ENCODE measurements around the gene IRF5. TPM values are rescaled to one million over a fixed set of nuclear protein-coding genes. Genes with fewer than 3 reads are reported as not detected.

IRF5 gene
- total RNA-seq, 1 experiment from 2014 or later, result 16.5 TPM

DNA sequence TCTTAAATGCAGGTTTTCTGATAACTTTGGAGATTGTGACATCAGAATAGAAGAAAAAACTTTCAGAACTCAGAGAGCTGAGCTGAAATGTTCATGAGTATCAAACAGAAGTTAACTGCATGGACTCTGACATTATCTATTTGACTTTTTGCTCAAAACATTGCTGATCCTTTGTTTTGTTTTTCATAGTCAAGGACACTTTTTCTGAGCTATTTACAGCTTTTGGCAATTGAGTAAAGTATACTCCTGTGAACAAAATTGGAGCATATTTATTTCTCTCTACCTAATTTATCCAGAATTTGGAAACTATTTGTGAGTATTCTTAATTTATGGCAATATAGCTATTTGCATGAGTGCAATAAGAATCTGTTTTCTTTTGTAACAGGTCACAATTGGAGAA is 38.3 kb upstream of the IRF5 start:
- no TSS peak for BruUV-seq (replicated peaks)
- H3K36me3 ChIP-seq (ENCODE audit: control insufficient read depth in 1 of 2, insufficient read depth in 2 of 2, low read length in 2 of 2), result no peaks in the 10 kb centered on the region
- ATAC-seq, result no peak
- no peaks in the 10 kb centered on the region for H4K20me1 ChIP-seq (ENCODE audit: insufficient read depth)
- TF ChIP-seq, protein P1, sequence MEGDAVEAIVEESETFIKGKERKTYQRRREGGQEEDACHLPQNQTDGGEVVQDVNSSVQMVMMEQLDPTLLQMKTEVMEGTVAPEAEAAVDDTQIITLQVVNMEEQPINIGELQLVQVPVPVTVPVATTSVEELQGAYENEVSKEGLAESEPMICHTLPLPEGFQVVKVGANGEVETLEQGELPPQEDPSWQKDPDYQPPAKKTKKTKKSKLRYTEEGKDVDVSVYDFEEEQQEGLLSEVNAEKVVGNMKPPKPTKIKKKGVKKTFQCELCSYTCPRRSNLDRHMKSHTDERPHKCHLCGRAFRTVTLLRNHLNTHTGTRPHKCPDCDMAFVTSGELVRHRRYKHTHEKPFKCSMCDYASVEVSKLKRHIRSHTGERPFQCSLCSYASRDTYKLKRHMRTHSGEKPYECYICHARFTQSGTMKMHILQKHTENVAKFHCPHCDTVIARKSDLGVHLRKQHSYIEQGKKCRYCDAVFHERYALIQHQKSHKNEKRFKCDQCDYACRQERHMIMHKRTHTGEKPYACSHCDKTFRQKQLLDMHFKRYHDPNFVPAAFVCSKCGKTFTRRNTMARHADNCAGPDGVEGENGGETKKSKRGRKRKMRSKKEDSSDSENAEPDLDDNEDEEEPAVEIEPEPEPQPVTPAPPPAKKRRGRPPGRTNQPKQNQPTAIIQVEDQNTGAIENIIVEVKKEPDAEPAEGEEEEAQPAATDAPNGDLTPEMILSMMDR (IDR thresholded peaks at IDR 0.05 in 2 of 3, conservative IDR thresholded peaks at IDR 0.05 in 1 of 3; ENCODE audit: borderline replicate concordance in 1 of 3, insufficient read depth in 1 of 3, low read depth in 2 of 3, low read length in 2 of 3), result no peak
- no peak for TF ChIP-seq FOSL1 (IDR thresholded peaks at IDR 0.05; ENCODE audit: low read depth)
- TF ChIP-seq SIN3A (IDR thresholded peaks at IDR 0.05; ENCODE audit: low read depth), result no peak
- no peak for TF ChIP-seq CBX3 (IDR thresholded peaks at IDR 0.05; ENCODE audit: low read depth)
- no peak overlapping the region for H2AFZ ChIP-seq (ENCODE audit: low read depth, low read length, poor library complexity, severe bottlenecking)
- DNase-seq (ENCODE audit: low read depth, low spot score), result no peak
- H3K27ac ChIP-seq (ENCODE audit: low read depth, low read length), result no peak overlapping the region
- H3K79me2 ChIP-seq (ENCODE audit: insufficient read depth, low read length), result no peaks in the 10 kb centered on the region
- no peaks in the 10 kb centered on the region for H3K9me2 ChIP-seq (ENCODE audit: insufficient read depth)
- no peak overlapping the region for H3K9ac ChIP-seq (ENCODE audit: low read length)
- H3K4me3 ChIP-seq (replicated peaks in 1 of 2; ENCODE audit: low read depth in 1 of 2, low read length in 2 of 2), result no peak overlapping the region
- POLR2A ChIA-PET, result no interaction called here
- peaks cover 7 to 36% of the 10 kb centered on the region in 2 experiments for H3K4me1 ChIP-seq (ENCODE audit: control insufficient read depth in 1 of 2, insufficient read depth in 2 of 2, low read length in 2 of 2)
- intact Hi-C loops (cut with micrococcal nuclease), result no loop called here
- no peaks in the 10 kb centered on the region for H3K9me3 ChIP-seq (ENCODE audit: control insufficient read depth in 1 of 2, insufficient read depth in 1 of 2, low read depth in 1 of 2, low read length in 2 of 2)
- RAD21 ChIA-PET (ENCODE audit: low non-redundant PET in 1 of 2, low total read pairs in 2 of 2, uncharacterized antibody in 2 of 2, unreplicated experiment in 2 of 2), result no interaction called here
- H3K27me3 ChIP-seq (ENCODE audit: insufficient read depth, low read length), result no peaks in the 10 kb centered on the region
- CTCF ChIA-PET, result no interaction called here
- H3K4me2 ChIP-seq (ENCODE audit: low read length), result no peak overlapping the region

DNA sequence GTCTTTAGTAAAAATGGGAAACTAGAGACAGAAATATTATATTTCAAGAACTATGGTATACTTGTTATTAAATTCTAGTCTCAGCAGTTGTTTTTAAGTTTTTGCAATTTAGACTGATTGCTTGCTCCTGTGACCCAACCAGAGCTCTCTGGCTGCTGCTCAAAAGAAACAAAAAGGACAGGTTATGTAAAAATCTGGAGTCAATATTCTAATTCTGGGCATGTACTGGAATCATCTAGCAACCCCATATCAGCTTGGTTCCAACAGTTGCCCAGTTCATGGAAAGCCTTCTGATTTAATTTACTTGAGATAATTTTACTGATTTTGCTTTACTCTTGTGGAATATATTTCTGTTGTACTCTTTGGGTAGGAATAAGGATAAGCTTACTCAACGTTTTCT is 37.5 kb upstream of the IRF5 start:
- H2AFZ ChIP-seq (ENCODE audit: low read depth, low read length, poor library complexity, severe bottlenecking), result no peak overlapping the region
- intact Hi-C loops (cut with micrococcal nuclease), result no loop called here

More for the DNA sequence above, 37.5 kb upstream of the IRF5 start:
- Histone ChIP-seq H3K27ac (ENCODE audit: low read depth, low read length) (no peak overlapping the region), H3K4me2 (ENCODE audit: low read length) (no peak overlapping the region), H3K79me2 (ENCODE audit: insufficient read depth, low read length) (no peaks in the 10 kb centered on the region), H3K9me2 (ENCODE audit: insufficient read depth) (no peaks in the 10 kb centered on the region), H3K9ac (ENCODE audit: low read length) (no peak overlapping the region), H4K20me1 (ENCODE audit: insufficient read depth) (no peaks in the 10 kb centered on the region), H3K36me3 (ENCODE audit: control insufficient read depth in 1 of 2, insufficient read depth in 2 of 2, low read length in 2 of 2) (no peaks in the 10 kb centered on the region), H3K4me3 (replicated peaks in 1 of 2; ENCODE audit: low read depth in 1 of 2, low read length in 2 of 2) (no peak overlapping the region), H3K27me3 (ENCODE audit: insufficient read depth, low read length) (no peaks in the 10 kb centered on the region), H3K9me3 (ENCODE audit: control insufficient read depth in 1 of 2, insufficient read depth in 1 of 2, low read depth in 1 of 2, low read length in 2 of 2) (no peaks in the 10 kb centered on the region), H3K4me1 (ENCODE audit: control insufficient read depth in 1 of 2, insufficient read depth in 2 of 2, low read length in 2 of 2) (peaks cover 7 to 41% of the 10 kb centered on the region in 2 experiments)
- BruUV-seq (replicated peaks), result no TSS peak
- CTCF ChIA-PET, result no interaction called here
- TF ChIP-seq SIN3A (IDR thresholded peaks at IDR 0.05; ENCODE audit: low read depth), result no peak
- TF ChIP-seq FOSL1 (IDR thresholded peaks at IDR 0.05; ENCODE audit: low read depth), result no peak
- TF ChIP-seq, protein P1 (IDR thresholded peaks at IDR 0.05 in 2 of 3, conservative IDR thresholded peaks at IDR 0.05 in 1 of 3; ENCODE audit: borderline replicate concordance in 1 of 3, insufficient read depth in 1 of 3, low read depth in 2 of 3, low read length in 2 of 3), result no peak
- TF ChIP-seq JUND (IDR thresholded peaks at IDR 0.05), result no peak
- TF ChIP-seq YY1 (IDR thresholded peaks at IDR 0.05; ENCODE audit: extremely low read depth, insufficient replicate concordance, low read depth, low read length), result no peak
- TF ChIP-seq POLR2AphosphoS5 (IDR thresholded peaks at IDR 0.05; ENCODE audit: low read depth, low read length), result no peak
- no peak for TF ChIP-seq ELF1 (IDR thresholded peaks at IDR 0.05; ENCODE audit: borderline replicate concordance, low read depth)
- TF ChIP-seq TCF7L2 (IDR thresholded peaks at IDR 0.05; ENCODE audit: borderline replicate concordance, extremely low read depth, insufficient read depth, insufficient read length), result no peak
- TF ChIP-seq ZNF274 (IDR thresholded peaks at IDR 0.05; ENCODE audit: low read depth, low read length), result no peak
- no peak for TF ChIP-seq SRF (IDR thresholded peaks at IDR 0.05; ENCODE audit: low read depth)
- TF ChIP-seq, protein P2, sequence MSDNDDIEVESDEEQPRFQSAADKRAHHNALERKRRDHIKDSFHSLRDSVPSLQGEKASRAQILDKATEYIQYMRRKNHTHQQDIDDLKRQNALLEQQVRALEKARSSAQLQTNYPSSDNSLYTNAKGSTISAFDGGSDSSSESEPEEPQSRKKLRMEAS (IDR thresholded peaks at IDR 0.05), result no peak
- no peak for TF ChIP-seq SP1 (IDR thresholded peaks at IDR 0.05; ENCODE audit: low read depth)
- DNase-seq (ENCODE audit: low read depth, low spot score), result no peak
- RAD21 ChIA-PET (ENCODE audit: low non-redundant PET in 1 of 2, low total read pairs in 2 of 2, uncharacterized antibody in 2 of 2, unreplicated experiment in 2 of 2), result no interaction called here
- no peak for ATAC-seq
- POLR2A ChIA-PET, result no interaction called here

Data from HCT116 (cell line).